Middle frontal gyrus (tissue), 1 donor: ENCODE data around the gene OR2G3.

ENCODE experiments used
- DNase-seq: peaks from one replicate; pipeline ENCODE4 v3.0.0-alpha.2; 2015; ENCODE audit warnings: low spot score; ENCODE audit errors: extremely low spot score

OR2G3 gene

GRCh38 chr1:247605286-247605685 is at the start of gene OR2G3:
TSS of gene OR2G3 (plus strand) at chr1:247605586. CDS start at chr1:247605586, 0 bp downstream.
- DNase-seq: no peak

DNA sequence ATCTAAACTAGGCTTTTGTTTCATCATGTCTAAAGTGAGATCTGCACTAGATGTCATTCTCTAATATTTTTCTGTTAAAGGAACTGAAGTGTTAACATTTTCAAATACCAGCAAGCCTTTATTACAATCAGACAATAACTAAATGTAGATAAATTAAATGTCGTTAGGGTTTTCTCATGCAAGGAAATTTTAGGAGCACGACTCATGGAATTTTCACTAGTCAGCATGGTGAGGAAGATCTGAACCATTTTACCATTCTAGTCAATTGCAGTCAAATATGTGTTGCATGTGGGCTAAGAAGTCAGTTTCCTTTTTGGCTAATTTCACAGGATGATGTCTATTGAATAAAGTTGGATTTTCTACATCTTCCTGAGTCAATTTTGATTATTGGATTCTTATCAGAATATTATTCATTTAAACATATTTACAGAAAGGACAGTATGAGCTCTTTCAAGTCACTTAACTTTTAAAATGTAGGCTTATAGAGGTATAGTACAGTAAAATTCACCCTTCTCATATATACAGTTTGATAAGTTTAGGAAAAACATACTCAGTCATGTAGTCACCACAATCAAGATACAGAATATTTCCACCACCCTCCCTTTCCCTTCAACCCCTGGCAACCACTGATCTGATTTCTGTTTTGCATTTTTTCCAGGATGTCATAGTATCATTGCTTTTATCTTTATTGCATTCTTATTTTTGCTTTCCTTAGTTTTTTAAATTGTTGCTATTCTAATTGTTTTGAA is 47.3 kb upstream of the OR2G3 start:
- DNase-seq: no peak

GRCh38 chr1:247561711-247562110 is 43.7 kb upstream of the OR2G3 start:
- no peak for DNase-seq

DNA sequence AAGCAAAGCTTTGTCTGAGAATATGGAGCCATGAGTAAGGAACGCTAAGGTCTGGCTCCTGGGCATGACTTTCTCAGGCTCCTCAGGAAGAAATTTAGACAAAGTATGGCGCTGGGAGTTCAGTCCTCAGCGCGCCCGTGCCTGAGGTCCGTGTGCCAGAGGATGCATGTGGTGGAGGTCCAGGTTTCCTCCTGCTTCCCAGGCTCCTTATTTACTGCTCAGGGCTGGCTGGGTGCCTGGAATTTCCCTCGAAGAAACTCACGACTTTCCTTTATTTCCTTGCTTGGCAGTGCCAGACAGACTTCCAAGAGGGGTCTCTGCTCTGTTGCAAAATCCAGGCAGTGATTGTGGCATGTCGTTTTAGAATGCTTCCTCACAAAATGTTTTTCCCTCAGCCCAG is 43.2 kb upstream of the OR2G3 start:
- DNase-seq: no peak

DNA sequence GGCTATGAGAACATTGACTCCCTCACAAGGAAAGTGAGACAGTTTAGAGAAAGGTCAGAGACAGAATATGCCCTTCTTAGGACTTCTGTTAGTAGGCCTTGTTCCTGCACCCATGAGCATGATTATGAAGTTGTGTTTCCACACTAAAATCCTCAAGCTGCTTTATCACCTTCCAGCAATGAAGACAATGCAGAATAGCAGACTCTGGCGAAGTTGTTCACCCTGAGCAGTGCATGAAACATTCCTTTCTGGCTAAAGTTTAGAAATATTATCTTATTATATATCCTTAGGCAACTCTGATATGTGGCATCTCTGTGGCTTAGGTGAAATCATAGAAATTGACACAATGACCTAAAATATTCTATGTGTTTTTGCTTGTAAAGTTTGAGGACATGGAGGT is 31.1 kb upstream of the OR2G3 start:
- DNase-seq: no peak

DNA sequence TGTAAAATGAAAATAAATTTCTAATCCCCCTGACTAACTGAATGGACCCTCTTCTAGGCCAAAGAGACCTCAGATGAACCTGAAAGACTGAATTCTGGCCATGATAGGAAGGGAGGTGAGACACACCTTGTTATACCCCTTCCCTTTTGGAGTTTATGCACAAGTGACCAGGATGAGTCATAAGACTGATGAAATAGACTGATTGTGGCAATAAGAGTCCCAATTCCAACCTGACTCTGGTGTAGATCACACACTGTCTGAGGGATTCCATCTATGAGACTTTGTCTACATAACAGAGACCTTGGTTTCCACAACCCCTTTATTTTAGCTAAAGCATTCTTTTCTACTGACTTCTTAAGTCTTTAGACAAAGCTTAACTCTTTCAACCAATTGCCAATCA is 30.7 kb upstream of the OR2G3 start:
- no peak for DNase-seq

DNA sequence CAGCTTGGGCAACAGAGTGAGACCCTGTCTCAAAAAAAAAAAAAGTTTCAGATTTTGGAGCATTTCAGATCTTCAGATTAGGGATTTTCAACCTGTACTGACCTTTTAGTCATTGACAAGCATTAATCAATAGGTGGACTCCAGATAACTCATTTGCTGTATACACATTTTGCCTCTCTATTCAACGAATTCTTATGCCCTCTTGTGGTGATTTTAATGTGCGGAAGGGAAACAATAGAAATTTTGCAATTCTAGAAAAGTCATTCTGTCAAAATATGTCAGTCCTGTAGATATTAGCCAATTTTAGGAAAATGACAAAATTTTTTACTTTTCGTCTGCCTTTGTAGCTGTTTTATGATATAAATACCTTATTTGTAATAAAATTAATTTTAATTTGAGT is 28.9 kb upstream of the OR2G3 start:
- no peak for DNase-seq

GRCh38 chr1:247578946-247579460 is 26.4 kb upstream of the OR2G3 start:
- DNase-seq: no peak

GRCh38 chr1:247588060-247588459 is 17.3 kb upstream of the OR2G3 start, which contains the start of gene OR2G2:
TSS of gene OR2G2 (plus strand) at chr1:247588360. CDS start at chr1:247588360, 0 bp downstream.
- no peak for DNase-seq

DNA sequence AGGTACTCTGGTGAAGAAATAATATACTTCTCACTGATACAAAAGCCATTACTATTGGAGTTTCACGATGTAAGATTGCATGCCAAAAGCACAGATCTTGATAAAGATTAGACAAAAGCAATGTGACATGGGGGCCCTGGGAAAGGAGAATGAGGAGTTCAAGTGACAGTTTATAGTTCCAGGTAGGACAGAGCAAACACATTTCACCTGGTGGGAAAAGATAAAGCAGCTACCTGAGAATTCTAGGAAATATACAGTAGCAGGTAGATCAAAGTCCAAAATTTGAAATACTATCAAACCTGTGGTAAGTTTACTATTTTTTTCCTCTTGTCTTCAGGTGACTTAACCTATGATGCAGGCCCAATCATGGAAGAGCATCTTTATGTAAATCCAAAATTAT is 8.0 kb downstream of the OR2G3 start:
- no peak for DNase-seq

DNA sequence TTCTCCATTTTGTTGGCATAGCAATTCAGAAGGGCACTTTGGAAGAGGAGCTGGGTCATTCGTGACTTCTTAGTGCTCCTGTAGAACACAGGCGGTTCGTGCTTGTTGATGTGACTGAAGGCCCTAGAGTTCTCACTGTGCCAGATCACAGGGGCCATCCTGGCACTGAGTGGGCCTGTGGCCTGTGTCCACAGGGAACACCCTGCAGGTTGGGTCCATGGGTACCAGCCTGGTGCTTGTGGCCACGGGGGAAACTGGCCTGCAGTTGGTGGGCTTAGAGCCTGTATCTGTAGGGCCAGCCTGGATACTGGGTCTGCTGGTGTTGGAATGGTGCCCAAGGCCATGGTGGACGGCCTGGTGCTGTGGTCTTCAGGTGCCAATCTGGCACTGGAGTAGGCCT is 9.2 kb downstream of the OR2G3 start:
- DNase-seq: no peak

GRCh38 chr1:247627951-247628350 is 22.6 kb downstream of the OR2G3 start:
- DNase-seq: no peak

- no peak for DNase-seq
Measured at GRCh38 chr1:247638011-247638410, 32.6 kb downstream of the OR2G3 start.

- DNase-seq: no peak
Measured at GRCh38 chr1:247638781-247639180, 33.4 kb downstream of the OR2G3 start.

GRCh38 chr1:247639381-247639981 is 34.1 kb downstream of the OR2G3 start:
- no peak for DNase-seq

DNA sequence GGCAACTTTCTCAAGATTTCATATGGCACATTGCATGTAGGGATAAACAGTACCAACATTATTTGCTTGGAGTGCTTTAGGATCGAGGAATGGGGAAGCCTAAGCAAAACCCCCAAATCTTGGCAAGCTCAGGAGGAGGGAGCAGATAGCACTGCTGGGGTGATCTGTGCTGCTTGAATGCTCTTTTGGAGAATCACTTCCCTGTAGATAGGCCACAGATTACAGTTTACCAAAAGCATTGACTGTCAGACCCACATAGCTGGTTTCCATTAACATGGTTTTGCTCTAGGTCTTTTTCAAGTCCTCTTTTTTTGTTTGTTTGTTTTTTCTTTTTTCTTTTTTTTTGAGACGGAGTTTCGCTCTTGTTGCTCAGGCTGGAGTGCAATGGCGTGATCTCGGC is 37.4 kb downstream of the OR2G3 start:
- DNase-seq: no peak

- no peak for DNase-seq
Measured at GRCh38 chr1:247646867-247647266, 41.5 kb downstream of the OR2G3 start.

DNA sequence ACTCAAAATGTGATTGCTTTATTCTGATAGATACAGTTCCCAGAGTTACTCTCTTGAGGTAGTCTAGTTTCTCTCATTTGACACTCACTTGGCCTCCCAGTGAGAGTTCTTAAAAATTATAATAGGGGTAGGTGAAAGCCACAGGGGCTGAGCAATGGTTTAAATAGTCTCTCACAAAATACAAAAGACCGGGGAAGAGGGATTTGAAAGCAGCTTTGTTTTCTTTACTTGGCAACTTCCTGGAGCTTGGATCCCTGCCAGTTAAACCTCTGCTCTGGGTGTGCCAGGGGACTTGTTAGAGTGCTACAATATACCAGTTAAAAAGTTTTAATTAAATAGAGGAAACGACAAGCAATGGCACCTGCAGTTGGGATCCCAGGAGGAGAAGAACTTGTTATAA is 42.5 kb downstream of the OR2G3 start:
- no peak for DNase-seq

DNA sequence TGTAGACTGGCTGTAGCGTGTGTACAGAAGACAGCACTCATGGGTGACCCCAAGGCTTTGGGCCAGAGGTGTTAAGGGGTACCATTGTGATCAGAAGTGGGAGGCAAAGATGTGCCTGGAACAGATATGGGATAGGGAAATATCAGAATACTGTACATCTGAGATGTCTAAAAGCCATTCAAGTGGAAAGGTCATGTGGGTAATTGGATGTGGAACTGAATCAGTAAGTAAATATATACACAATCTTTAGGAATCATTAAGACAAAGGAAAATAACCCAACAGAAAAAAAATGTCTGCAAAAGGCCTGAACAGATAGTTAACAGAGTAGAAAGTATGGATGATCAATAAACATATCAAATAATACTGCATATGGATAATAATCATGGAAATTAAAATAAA is 47.7 kb downstream of the OR2G3 start:
- no peak for DNase-seq
